ENCODE measurements around the gene GSTCD.

Gene GSTCD

GRCh38 chr4:105887508-105887907, 178.9 kb downstream of the GSTCD start:
- Histone ChIP-seq H3K4me3 (replicated peaks; ENCODE audit: low read depth, low read length) (no peak overlapping the region), H3K36me3 (ENCODE audit: control insufficient read depth, insufficient read depth, low read length) (no peaks in the 10 kb centered on the region), H3K27me3 (replicated peaks; ENCODE audit: control insufficient read depth, insufficient read depth, low read length) (no peaks in the 10 kb centered on the region)
- DNase-seq (ENCODE audit: extremely low read depth, insufficient read length): no peak
- no peak for TF ChIP-seq CTCF (IDR thresholded peaks at IDR 0.05; ENCODE audit: insufficient read depth, low read length, poor library complexity, severe bottlenecking)

- Histone ChIP-seq H3K36me3 (ENCODE audit: control insufficient read depth, insufficient read depth, low read length) (no peaks in the 10 kb centered on the region), H3K27me3 (replicated peaks; ENCODE audit: control insufficient read depth, insufficient read depth, low read length) (no peaks in the 10 kb centered on the region), H3K4me3 (replicated peaks; ENCODE audit: low read depth, low read length) (peak within 1 kb of the TSS; percentile 72)
- no peak for TF ChIP-seq CTCF (IDR thresholded peaks at IDR 0.05; ENCODE audit: insufficient read depth, low read length, poor library complexity, severe bottlenecking)
- peak; percentile 85 for DNase-seq (ENCODE audit: extremely low read depth, insufficient read length)
These were observed 186.3 kb downstream of the GSTCD start, which contains the start of gene NPNT for GRCh38 chr4:105894660-105895582. Gene NPNT, plus strand, starts transcription at chr4:105895471. Its CDS starts 182 bp downstream, at chr4:105895653.

DNA sequence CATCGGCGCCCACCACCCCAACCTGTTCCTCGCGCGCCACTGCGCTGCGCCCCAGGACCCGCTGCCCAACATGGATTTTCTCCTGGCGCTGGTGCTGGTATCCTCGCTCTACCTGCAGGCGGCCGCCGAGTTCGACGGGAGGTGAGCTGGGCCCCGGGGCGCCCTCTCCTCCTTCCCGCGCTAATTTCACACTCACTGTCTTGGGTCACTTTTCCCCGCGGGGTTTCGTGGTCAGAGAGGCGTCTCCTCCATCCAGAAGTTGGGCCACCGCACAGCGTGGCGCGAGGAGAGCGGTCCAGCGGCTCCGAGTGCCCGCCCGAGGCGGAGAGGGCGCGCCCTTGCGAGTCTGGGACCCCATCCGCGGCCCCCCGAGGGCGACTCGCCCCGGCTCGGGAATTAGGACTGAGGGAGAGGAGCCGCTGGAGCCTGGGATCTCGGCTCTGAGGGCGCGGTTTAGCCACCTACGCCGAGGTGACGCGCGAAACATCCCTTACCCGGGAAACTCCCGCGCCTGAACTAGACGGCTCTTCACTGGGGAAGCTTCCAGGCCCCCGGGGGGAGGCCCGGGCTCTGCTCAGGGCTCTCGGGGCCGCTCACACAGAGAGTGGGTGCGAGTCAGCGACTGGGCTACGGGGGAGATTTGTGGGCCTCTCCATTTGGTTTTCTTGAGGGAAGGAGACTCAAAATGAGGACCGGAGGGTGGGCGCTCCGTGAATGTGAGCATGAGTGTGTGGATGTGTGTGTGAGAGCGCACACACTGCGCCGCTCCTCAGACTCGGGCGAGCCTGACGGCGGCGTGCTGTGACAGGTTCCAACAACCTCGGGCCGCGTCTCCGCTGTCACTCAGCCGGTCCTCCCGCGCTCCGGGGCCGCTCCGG, 187.2 kb downstream of the GSTCD start:
- peak; percentile 77 for DNase-seq (ENCODE audit: extremely low read depth, insufficient read length)
- Histone ChIP-seq H3K4me3 (replicated peaks; ENCODE audit: low read depth, low read length) (peak overlapping the region; percentile 72), H3K27me3 (replicated peaks; ENCODE audit: control insufficient read depth, insufficient read depth, low read length) (no peaks in the 10 kb centered on the region), H3K36me3 (ENCODE audit: control insufficient read depth, insufficient read depth, low read length) (no peaks in the 10 kb centered on the region)
- peak; percentile 29 for TF ChIP-seq CTCF (IDR thresholded peaks at IDR 0.05; ENCODE audit: insufficient read depth, low read length, poor library complexity, severe bottlenecking)

DNA sequence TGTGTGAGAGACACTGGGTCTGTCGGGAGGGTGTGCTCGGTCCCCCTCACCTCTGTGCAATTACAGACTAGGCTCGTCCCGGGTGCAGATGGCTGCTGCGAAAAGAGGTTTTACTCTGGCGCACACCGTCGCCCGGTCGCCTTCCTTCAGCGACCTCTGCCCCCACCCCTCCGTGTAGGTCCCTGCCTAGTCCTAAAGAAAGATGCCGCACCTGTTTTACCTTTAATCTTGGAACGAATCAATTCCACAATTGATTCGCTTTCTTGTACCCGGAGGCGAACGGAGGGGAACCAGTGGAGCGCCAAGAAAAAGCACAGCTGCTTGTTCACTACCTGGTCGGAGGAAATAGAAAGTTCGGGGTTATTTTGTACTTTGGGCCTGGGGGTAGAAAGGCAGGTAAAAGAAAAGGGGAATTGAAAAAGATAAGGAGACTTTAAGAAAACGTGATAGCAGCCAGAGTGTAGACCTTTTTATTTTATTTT, 187.9 kb downstream of the GSTCD start:
- DNase-seq (ENCODE audit: extremely low read depth, insufficient read length): no peak
- H3K27me3 ChIP-seq (replicated peaks; ENCODE audit: control insufficient read depth, insufficient read depth, low read length): no peaks in the 10 kb centered on the region

More for the DNA sequence above, 187.9 kb downstream of the GSTCD start:
- no peak for TF ChIP-seq CTCF (IDR thresholded peaks at IDR 0.05; ENCODE audit: insufficient read depth, low read length, poor library complexity, severe bottlenecking)
- no peaks in the 10 kb centered on the region for H3K36me3 ChIP-seq (ENCODE audit: control insufficient read depth, insufficient read depth, low read length)
- peak overlapping the region; percentile 72 for H3K4me3 ChIP-seq (replicated peaks; ENCODE audit: low read depth, low read length)

Data from GM06990 (cell line).